GM21390 (cell line): ENCODE measurements around the gene COTL1.
"Not testable (repeated sequence)": the region's sequence is repeated elsewhere in the genome, so short reads cannot be mapped to it uniquely, and the experiment has no call there.

Experiments
- ATAC-seq: cut with Tn5 transposase; IDR thresholded peaks from one replicate; pipeline ENCODE4 v1.9.1; 2021; ENCODE audit not compliant: unreplicated experiment

Gene COTL1

DNA sequence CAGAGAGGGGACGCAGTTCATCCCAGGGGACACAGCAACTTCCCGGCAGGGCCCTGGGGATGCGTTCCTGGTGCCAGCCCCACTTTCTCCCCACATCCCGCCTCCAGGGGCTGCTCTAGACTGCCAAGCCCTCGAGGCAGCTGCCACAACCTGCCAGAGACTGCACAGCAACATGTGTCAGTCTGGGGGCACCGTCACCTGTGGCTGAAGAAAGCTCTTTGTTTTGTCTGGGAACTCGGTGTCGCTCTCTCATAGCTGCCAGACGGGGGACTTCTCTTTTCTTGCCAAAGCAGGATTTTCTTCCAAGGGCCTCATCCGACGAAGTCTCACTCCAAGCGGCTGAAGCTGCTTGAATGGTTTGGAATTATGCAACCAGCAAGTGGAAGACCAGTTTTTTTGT is 43.7 kb downstream of the COTL1 start:
- ATAC-seq = no peak

- ATAC-seq = no peak
These were observed 45.8 kb downstream of the COTL1 start for GRCh38 chr16:84572096-84572495.

- no peak for ATAC-seq
These were observed 46.4 kb downstream of the COTL1 start for GRCh38 chr16:84571506-84571905.

- ATAC-seq = no peak
These were observed 47.0 kb downstream of the COTL1 start for GRCh38 chr16:84570739-84571403.

- ATAC-seq = no peak
These were observed 48.4 kb downstream of the COTL1 start for GRCh38 chr16:84569382-84569987.

DNA sequence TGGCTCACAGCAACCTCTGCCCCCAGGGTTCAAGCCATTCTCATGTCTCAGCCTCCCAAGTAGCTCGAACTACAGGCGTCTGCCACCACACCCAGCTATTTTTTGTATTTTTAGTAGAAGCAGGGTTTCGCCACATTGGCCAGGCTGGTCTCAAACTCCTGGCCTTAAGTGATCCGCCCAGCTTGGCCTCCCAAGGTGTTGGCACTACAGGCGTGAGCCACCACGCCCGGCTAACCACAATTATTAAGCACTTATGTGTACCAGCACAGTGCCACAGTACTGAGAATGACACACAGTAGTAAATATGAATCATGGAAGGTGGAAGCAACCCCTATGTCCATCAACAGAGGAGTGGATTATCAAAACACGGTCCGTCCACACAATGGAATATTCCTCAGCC is 49.8 kb downstream of the COTL1 start:
- no peak for ATAC-seq

GRCh38 chr16:84567286-84567962 is 50.5 kb downstream of the COTL1 start:
- no peak for ATAC-seq

- ATAC-seq = no peak
These were observed 51.2 kb downstream of the COTL1 start for GRCh38 chr16:84566545-84567257.

DNA sequence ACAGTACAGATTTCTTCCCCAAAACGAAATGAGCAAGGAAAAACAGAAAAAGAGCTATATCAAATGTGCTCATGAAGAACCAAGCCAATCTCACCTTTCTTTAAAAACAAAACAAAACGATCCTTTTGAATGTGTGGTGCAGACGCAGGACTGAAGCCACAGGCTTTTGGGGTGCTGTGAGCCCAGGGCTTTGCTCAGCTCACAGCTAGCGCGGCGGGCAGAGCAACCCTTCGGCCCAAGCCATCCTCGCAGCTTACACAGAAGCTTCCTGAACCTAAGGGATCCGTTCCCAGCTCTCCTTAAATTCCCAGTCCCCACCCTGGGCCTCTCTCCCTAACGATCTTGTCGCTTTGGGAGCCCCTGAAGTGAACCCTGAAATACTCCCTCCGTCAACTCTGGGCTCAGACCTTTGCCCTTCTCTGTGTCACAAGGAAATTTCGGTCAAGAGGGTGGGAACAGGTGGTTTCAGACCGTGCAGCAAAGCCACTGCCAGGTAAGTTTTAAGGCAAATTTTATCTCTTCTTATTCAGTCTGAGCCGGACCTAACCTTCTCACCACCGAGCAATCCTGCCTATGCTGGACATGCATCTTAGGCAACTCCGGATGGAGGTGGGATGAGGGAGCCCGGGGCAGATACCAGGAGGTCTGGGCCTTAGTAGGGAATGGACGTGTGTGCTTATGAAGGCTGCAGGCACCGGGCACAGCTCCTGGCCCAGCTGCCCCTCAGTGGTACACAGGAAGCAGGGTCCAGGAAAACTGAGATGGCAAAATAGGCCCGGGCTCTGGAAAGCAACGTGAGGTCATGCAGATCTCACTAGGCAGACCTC is 52.0 kb downstream of the COTL1 start:
- no peak for ATAC-seq

- no peak for ATAC-seq
These were observed 54.0 kb downstream of the COTL1 start for GRCh38 chr16:84563786-84564420.

GRCh38 chr16:84563064-84563715 is 54.7 kb downstream of the COTL1 start:
- no peak for ATAC-seq

DNA sequence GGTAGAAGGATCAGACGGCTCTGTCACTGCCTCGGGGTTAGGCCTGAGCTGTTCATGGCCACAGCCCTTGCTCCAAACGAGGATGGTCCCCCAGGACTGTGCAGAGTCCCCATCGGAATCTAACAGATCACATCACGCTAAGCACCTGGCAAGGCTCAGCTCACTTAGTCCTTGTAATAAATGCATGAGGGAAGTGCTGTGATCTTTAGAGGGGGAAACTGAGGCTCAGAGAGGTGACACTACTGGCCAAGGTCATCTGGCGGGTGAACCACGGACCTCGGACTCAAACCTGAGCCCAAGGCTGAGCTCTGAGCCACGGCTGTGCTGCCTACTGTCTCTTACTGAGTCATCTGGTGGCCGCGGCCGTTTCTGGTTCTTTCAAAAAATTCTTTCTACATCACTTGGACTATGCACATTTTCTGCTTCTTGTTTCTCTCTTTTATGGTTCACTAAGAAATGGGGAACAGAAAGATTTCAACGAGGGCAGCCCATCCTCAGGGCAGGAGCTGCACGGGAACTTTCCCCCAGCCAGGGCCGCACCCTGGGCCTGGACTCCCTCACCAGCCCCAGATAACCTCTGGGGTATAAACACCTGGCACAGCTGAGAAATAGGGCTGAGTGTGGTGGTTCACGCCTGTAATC is 55.6 kb downstream of the COTL1 start:
- ATAC-seq = peak; percentile 75

- ATAC-seq = no peak
These were observed 56.6 kb downstream of the COTL1 start for GRCh38 chr16:84561291-84561690.

DNA sequence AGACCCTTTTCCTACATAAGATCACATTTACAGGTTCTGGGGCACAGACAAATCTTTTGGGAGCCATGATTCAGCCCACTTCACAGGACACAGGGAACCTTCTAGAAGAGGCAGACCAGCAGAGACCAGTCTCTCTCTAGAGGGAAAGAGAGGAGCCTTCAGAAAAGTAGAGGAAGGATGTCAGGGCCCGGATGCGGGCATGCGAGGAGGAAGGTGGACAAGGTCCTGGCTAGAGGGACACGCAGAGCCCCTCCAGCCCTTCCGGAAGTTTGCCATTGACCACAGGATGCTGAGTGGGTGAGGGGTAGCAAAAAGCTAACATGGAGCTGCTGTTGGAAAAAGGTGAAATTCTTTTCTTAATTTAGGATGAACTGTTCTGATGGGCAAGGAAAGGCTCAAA is 57.6 kb downstream of the COTL1 start:
- ATAC-seq = no peak

- no peak for ATAC-seq
These were observed 58.5 kb downstream of the COTL1 start for GRCh38 chr16:84559311-84559932.

DNA sequence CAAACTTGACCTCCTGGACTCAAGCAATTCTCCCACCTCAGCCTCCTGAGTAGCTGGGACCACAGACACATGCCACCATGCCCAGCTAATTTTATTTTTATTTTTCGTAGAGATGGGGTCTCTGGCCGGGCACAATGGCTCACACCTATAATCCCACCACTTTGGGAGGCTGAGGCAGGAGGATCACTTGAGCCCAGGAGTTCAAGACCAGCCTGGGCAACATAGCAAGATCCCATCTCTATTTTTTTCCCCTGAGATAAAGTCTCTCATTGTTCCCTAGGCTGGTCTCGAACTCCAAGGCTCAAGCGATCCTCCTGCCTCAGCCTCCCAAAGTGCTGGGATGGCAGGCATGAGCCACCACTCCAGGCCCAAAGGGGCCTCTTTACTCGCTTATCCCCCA is 59.0 kb downstream of the COTL1 start:
- not testable (repeated sequence) for ATAC-seq

DNA sequence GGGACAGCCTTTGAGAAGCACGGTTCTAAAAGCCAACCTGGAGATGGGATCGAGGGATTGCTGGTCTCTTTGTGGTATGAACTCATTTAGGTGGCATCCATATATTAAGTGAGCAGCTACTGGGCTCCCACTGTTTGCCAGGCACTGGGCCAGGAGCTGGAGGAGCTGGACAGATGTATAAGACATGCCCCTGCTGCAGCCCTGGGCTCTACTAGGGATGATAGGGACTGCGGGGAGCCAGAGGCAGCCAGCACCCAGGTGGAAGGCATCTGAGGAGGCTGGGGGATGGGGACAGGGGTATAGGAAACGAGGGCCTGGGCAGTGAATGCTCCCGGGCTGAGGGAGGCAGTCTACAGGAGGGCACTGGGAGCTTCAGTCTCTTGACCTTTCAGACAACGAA is 60.4 kb downstream of the COTL1 start:
- no peak for ATAC-seq

DNA sequence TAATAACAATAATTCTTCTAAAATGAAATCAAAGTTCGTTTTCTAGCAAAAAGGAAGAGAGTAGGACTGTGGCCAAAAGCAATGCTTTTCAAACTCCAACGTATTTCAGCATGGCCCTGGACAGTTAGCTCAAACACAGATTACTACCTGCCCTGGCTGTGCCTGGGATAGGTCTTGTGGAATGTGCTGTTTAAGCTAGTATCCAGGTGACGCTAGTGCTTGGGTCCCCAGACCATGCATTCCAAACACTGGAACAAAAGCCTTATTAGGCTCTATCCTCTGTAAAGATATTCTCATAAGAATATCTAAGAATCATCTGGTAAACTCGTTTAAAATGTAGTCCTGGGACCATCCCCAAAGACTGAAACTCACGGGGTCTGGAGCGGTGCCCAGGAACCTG is 60.8 kb downstream of the COTL1 start:
- no peak for ATAC-seq
